ENCODE results near the gene RTCA. TPM values are rescaled to one million over a fixed set of nuclear protein-coding genes. Genes with fewer than 3 reads are reported as not detected.

The RTCA gene
- 35.1 and 40.4 TPM in 2 replicates for total RNA-seq (ENCODE audit: low replicate concordance)
- long read RNA-seq, transcript RTCA-203 (11 exons, 2,535 nt) = major isoform, 207 of 246 reads
- long read RNA-seq, partial matches to known transcripts = 6 of 246 reads
- long read RNA-seq, other reads (novel, unspliced or antisense) = 33 of 246 reads

- Mint-ChIP-seq H3K36me3 (peaks cover 24% of the 10 kb centered on the region), H3K27me3 (no peaks in the 10 kb centered on the region), H3K27ac (peak within 1 kb of the TSS; percentile 95), H3K4me3 (peak within 1 kb of the TSS; percentile 98), H3K4me1 (ENCODE audit: unreplicated experiment) (peaks cover 4% of the 10 kb centered on the region), H3K9me3 (peaks cover 14% of the 10 kb centered on the region)
- DNase-seq (ENCODE audit: extremely low spot score, unreplicated experiment) = peak; percentile 94
- TF ChIP-seq CTCF (conservative IDR thresholded peaks at IDR 0.05) = no peak
Measured at GRCh38 chr1:100265931-100266740, at the start of gene RTCA. Gene RTCA (plus strand): TSS chr1:100266216. CDS start chr1:100266376, 160 bp downstream.

GRCh38 chr1:100217834-100218233 is 48.2 kb upstream of the RTCA start:
- no peak for TF ChIP-seq CTCF (conservative IDR thresholded peaks at IDR 0.05)
- H3K4me1 Mint-ChIP-seq (ENCODE audit: unreplicated experiment) = no peaks in the 10 kb centered on the region
- H3K36me3 Mint-ChIP-seq = peaks cover 9% of the 10 kb centered on the region
- H3K27ac Mint-ChIP-seq = no peak overlapping the region
- no peak for DNase-seq (ENCODE audit: extremely low spot score, unreplicated experiment)
- no peaks in the 10 kb centered on the region for H3K9me3 Mint-ChIP-seq
- no peak overlapping the region for H3K4me3 Mint-ChIP-seq
- no peaks in the 10 kb centered on the region for H3K27me3 Mint-ChIP-seq

GRCh38 chr1:100219457-100219856 is 46.6 kb upstream of the RTCA start:
- no peaks in the 10 kb centered on the region for H3K4me1 Mint-ChIP-seq (ENCODE audit: unreplicated experiment)

GRCh38 chr1:100219883-100220282 is 46.1 kb upstream of the RTCA start:
- H3K36me3 Mint-ChIP-seq = peaks cover 9% of the 10 kb centered on the region
- no peak overlapping the region for H3K27ac Mint-ChIP-seq
- no peaks in the 10 kb centered on the region for H3K27me3 Mint-ChIP-seq
- no peaks in the 10 kb centered on the region for H3K9me3 Mint-ChIP-seq
- no peak for TF ChIP-seq CTCF (conservative IDR thresholded peaks at IDR 0.05)
- H3K4me1 Mint-ChIP-seq (ENCODE audit: unreplicated experiment) = no peaks in the 10 kb centered on the region
- no peak overlapping the region for H3K4me3 Mint-ChIP-seq
- DNase-seq (ENCODE audit: extremely low spot score, unreplicated experiment) = no peak

More at GRCh38 chr1:100219457-100219856, 46.6 kb upstream of the RTCA start:
- Mint-ChIP-seq H3K27me3 (no peaks in the 10 kb centered on the region), H3K36me3 (peaks cover 9% of the 10 kb centered on the region), H3K27ac (no peak overlapping the region), H3K4me3 (no peak overlapping the region), H3K9me3 (no peaks in the 10 kb centered on the region)
- DNase-seq (ENCODE audit: extremely low spot score, unreplicated experiment) = no peak
- TF ChIP-seq CTCF (conservative IDR thresholded peaks at IDR 0.05) = no peak

GRCh38 chr1:100222428-100222827 is 43.6 kb upstream of the RTCA start:
- H3K4me3 Mint-ChIP-seq = no peak overlapping the region
- no peaks in the 10 kb centered on the region for H3K27me3 Mint-ChIP-seq
- H3K27ac Mint-ChIP-seq = no peak overlapping the region
- peaks cover 6% of the 10 kb centered on the region for H3K36me3 Mint-ChIP-seq
- H3K9me3 Mint-ChIP-seq = no peaks in the 10 kb centered on the region
- TF ChIP-seq CTCF (conservative IDR thresholded peaks at IDR 0.05) = no peak
- no peaks in the 10 kb centered on the region for H3K4me1 Mint-ChIP-seq (ENCODE audit: unreplicated experiment)
- DNase-seq (ENCODE audit: extremely low spot score, unreplicated experiment) = no peak

All from type B pancreatic cell (in vitro differentiated cells).